ENCODE results near the gene CORT. TPM values are rescaled to one million over a fixed set of nuclear protein-coding genes. Genes with fewer than 3 reads are reported as not detected.
"Not testable (repeated sequence)": the region's sequence is repeated elsewhere in the genome, so short reads cannot be mapped to it uniquely, and the experiment has no call there.

The CORT gene, protein sequence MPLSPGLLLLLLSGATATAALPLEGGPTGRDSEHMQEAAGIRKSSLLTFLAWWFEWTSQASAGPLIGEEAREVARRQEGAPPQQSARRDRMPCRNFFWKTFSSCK
- not detected in 2 replicates for polyA plus RNA-seq (2014; cell fraction: cytosol; rRNA removed)
- polyA plus RNA-seq (2014; cell fraction: nucleus; rRNA removed), result 2.0 TPM in 1 of 2 replicates, not detected in the other

DNA sequence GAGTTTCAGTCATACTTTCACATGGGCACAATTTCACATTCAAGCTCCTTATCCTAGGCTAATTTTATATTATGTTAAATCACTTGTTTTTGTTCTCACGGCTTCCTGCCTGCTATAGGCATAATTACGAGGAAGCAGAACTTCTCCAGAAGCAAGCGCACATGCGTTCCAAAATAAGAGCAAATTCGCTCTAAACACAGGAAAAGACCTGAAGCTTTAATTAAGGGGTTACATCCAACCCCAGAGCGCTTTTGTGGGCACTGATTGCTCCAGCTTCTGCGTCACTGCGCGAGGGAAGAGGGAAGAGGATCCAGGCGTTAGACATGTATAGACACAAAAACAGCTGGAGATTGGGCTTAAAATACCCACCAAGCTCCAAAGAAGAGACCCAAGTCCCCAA lies at the start of gene CORT:
Gene CORT (plus strand): TSS at position 281 of the 400 bp plus-strand sequence. CDS start 193 bp downstream, outside the sequence.
- DNase-seq (ENCODE audit: low spot score), result no peak

DNA sequence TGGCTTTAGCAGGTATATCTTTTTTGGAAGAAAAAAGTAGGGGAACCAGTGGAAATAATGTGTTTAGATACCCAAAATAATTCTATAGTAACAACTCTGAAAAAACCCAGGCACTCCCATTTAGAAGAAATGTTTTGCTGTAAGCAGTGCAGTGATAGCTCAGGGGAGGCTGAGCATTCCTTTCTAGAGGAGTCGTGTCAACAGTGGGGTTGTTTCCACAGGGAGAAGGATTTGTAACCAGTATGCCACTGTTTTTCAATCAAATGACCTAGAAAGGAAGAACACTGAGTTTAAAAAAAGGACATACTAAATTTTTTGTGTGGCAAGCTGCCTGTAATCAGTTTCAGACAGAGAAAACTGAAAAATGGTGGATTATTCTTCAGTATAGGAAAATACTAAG lies 48.5 kb upstream of the CORT start:
- DNase-seq (ENCODE audit: low spot score), result no peak

DNA sequence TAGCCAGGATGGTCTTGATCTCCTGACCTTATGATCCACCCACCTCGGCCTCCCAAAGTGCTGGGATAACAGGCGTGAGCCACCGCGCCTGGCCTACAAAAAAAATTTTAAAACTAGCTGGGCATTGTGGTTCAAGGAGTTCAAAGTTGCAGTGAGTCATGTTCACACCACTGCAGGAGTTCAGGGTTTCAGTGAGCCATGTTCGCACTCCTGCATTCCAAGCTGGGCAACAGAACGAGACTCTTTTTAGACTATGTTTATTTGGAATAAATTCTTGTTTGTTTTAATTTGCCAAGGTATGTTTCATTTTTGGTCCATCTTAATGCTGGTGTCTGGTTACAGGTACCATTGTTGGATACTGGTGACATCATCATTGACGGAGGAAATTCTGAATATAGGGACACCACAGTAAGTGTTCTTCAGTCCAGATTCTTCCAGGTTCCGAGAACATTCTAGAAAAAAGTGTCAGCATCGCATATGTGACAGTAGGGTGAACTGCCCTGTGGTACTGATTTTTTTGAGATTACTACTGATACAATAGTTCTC lies 47.0 kb upstream of the CORT start:
- no peak for DNase-seq (ENCODE audit: low spot score)

- DNase-seq (ENCODE audit: low spot score), result no peak
Measured at GRCh38 chr1:10407201-10407600, 42.6 kb upstream of the CORT start.

- DNase-seq (ENCODE audit: low spot score), result no peak
Measured at GRCh38 chr1:10415211-10415930, 34.5 kb upstream of the CORT start.

- not testable (repeated sequence) for DNase-seq (ENCODE audit: low spot score)
Measured at GRCh38 chr1:10415967-10416366, 33.9 kb upstream of the CORT start.

DNA sequence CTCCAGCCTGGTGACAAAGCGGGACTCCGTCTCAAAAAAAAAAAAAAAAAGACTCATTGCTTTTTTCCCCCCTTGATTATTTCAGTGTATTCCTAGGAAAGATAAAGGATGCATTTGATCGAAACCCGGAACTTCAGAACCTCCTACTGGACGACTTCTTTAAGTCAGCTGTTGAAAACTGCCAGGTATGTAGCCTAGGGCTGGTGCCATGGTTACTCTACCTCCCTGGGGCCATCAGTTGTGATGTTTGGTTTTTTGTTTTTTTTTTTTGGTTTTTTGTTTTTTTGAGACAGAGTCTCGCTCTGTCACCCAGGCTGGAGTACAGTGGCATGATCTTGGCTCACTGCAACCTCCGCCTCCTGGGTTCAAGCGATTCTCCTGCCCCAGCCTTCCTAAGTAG lies 31.1 kb upstream of the CORT start:
- not testable (repeated sequence) for DNase-seq (ENCODE audit: low spot score)

GRCh38 chr1:10419351-10419750 lies 30.5 kb upstream of the CORT start:
- DNase-seq (ENCODE audit: low spot score), result no peak

- no peak for DNase-seq (ENCODE audit: low spot score)
Measured at GRCh38 chr1:10421637-10422036, 28.2 kb upstream of the CORT start.

- no peak for DNase-seq (ENCODE audit: low spot score)
Measured at GRCh38 chr1:10424034-10424433, 25.8 kb upstream of the CORT start.

DNA sequence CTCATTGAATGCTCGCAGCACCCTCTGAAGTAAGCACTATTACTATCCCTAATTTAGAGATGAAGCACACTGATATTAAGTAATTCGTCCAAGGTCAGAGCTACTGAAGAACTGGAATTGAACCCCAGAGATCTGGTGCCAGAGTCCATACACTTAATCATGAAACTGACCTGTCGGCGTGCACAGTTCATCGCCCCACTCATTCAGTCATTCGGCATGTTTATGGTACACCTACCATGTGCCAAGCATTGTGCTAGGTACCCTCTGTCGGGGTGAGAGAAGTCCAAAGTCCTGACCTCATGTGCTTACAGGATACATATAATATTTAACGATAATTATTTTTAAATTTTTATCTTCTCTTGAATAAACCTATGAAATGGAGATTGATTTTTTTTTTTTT lies 25.2 kb upstream of the CORT start:
- no peak for DNase-seq (ENCODE audit: low spot score)

- DNase-seq (ENCODE audit: low spot score), result peak; percentile 29
Measured at GRCh38 chr1:10425826-10426534, 23.9 kb upstream of the CORT start.

DNA sequence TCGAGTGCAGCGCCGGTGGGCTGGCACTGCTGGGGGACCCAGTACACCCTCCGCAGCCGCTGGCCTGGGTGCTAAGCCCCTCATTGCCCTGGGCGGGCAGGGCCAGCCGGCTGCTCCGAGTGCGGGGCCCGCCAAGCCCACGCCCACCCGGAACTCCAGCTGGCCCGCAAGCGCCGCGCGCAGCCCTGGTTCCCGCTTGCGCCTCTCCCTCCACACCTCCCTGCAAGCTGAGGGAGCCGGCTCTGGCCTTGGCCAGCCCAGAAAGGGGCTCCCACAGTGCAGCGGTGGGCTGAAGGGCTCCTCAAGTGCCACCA lies 23.3 kb upstream of the CORT start:
- not testable (repeated sequence) for DNase-seq (ENCODE audit: low spot score)

DNA sequence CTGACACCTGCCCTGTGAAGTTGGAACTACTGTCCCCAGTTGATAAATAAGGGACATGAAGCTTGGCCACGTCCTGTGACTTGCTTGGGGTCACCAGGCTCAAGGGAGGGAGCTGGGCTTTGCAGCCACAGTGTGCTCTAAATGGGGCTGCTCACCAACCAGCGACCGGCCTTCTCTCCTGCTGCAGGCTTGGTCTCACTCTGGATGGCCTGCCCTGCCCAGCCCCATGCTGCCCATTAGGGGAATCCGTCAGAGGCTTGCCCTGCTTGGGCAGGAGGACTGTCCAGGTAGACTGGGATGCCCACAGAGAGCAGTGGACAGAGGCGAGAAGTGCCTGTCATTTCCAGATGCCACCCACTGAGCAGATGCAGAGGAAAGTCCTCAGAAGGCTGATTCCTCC lies 20.8 kb upstream of the CORT start:
- no peak for DNase-seq (ENCODE audit: low spot score)

- no peak for DNase-seq (ENCODE audit: low spot score)
Measured at GRCh38 chr1:10429868-10430215, 20.0 kb upstream of the CORT start.

DNA sequence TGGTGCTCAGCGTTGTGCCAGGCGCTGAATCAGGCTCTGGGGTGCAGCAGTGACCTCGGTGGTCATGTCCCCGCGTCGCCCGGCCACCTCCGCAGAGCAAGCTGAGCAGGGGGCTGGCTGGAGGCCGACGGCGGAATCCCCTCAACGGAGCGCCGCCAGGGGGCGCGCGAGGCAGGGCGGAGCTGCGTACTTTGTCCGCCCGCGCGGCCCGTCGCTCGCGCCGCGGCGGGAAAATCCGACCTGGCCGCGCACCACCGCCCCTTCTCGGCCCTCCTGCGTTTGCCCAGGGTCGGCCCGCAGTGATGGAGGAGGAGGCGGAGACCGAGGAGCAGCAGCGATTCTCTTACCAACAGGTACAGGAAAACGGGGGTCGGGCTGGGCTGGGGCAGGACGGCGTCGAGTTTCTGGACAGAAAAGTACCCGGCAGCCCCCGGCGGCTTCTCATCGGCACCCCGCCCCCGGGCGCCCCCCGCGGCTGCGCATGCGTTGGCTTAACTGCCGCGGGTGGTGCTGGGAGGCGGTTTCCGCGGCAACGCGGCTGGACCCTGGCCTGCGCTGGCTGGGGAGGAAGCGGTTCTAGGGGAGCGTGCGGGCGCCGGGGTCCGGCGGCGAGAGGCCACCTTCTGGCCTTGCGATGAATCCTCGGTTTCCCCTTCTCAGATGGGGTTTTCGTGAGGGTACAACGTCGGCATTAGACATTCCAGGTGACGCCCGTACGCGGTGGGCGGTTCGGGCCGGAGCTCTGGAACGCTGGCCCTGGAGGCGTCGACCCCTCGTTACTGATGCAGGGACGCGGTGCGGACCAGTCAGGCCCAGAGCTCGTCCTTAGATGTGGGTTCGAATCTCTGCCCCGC lies 19.4 kb upstream of the CORT start, which contains the start of gene CENPS:
Gene CENPS (plus strand): TSS at position 218 of the 854 bp plus-strand sequence. CDS start 85 bp downstream, at position 303.
- DNase-seq (ENCODE audit: low spot score), result peak; percentile 84

DNA sequence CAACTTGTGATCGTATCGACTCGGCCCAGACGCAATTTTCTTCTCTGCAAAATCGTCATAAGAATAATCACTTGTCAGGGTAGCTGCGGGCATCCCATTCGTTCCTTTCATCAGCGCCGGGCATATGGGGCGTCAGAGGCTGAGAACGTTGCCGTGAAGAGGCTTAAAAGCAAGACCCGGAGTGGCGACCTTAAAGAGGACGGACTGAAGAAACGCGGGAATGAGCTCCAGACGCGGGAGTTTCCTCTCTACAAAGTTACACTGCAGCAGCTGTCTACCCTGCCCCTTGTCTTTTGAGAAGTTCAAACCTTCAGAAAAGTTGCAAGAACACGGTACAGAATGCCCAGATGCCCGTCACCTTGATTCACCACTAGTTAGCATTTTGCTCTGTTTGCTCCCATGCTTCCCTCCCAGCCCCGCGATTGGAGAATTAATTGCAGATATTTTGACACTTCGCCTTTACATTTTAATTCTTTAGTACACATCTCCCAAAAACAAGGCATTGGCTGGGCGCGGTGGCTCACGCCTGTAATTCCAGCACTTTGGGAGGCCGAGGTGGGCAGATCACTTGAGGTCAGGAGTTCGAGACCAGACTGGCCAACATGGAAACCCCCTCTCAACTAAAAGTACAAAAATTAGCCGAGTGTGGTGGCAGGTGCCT lies 18.6 kb upstream of the CORT start:
- DNase-seq (ENCODE audit: low spot score), result no peak

DNA sequence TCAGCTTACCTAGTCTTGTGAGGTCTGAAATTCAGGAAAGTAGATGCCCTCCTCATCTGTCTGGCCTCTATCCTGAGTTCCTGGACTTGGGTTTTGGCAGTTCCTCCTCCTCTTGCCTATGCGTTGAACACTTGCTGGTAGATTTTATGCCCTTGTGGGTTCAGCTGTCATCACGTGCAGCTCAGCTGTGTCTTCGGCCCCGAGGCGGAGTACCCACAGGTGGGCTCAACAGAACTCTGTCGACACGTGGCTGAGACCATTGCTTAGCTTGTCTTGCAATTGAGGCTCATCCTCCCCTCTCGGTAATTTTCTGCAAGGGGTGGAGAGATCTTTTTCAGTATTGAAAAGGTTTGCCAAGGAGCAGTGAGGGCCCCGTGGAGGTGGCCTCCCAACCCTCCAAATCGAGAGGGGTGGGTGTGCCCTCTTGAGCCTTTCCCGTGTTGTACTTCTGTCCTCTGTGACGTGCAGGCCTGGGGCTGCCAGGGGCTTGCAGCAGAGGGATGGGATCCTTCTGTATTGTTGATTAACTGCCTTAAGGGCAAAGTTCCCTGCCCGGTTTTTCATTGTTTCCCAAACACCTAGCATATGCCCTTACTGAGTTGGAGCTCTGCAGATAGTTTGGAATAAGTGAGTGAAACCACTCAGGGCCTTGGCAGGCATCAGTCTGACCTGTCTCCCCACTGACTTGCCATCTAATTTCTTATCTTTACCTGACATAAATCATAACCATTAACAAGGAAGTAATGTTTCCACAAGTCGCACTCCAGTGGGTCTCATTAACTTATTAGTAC lies 16.7 kb upstream of the CORT start:
- DNase-seq (ENCODE audit: low spot score), result no peak

DNA sequence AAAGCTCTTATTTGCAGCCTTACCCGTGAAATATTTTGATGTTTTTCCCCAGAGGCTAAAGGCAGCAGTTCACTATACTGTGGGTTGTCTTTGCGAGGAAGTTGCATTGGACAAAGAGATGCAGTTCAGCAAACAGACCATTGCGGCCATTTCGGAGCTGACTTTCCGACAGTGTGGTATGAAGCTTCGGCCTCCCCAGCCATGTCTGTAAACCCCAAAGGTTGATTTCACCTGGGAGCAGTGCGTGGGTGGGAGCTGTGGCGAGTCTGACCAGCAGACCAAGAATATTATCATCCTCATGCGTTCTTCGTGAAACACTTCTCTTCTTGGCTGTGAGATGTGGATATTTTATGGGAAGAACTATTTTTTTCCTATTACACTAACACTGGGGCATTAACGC lies 16.0 kb upstream of the CORT start:
- no peak for DNase-seq (ENCODE audit: low spot score)

- DNase-seq (ENCODE audit: low spot score), result no peak
Measured at GRCh38 chr1:10434590-10434989, 15.2 kb upstream of the CORT start.
